Ammon's horn (tissue), 1 donor: Measurements from ENCODE around the gene SEC16B.

Experiments
- DNase-seq: peaks from one replicate; pipeline ENCODE4 v3.0.0-alpha.2; 2016; ENCODE audit warnings: low spot score

SEC16B gene

GRCh38 chr1:177902266-177902665, 67.6 kb downstream of the SEC16B start:
- peak; percentile 16 for DNase-seq

- no peak for DNase-seq
These were observed 71.7 kb downstream of the SEC16B start for GRCh38 chr1:177897998-177898654.

- no peak for DNase-seq
These were observed 72.4 kb downstream of the SEC16B start for GRCh38 chr1:177897281-177897997.
